Stimulated activated CD4-positive, alpha-beta T cell treated with anti-CD3 and anti-CD28 coated beads, Interleukin-4, amount 100 ng/mL, for 24 hours (primary cell): ENCODE results near the gene COX19.
"Not testable (repeated sequence)": the region's sequence is repeated elsewhere in the genome, so short reads cannot be mapped to it uniquely, and the experiment has no call there.

Source experiments
- DNase-seq: peaks from one replicate; pipeline ENCODE4 v3.0.0-alpha.2; 2020

Gene COX19

DNA sequence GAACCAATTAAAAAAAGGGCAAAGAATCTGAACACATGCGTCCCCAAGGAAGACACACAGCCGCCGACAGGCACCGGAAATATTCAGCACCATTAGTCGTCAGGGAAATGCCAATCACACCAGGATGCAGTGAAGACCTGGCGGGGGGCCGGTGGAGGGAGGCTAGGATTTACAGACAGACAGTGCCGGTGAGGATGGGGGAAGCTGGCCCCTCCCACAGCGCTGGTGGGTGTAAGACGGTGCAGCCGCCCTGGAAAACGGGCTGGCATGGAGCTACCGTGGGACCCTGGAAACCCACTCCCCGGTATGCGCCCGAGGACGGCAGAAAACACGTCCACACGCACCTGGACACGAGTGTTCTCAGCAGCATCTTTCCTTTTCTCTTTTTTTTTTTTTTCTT lies 16.1 kb downstream of the COX19 start:
- no peak for DNase-seq

DNA sequence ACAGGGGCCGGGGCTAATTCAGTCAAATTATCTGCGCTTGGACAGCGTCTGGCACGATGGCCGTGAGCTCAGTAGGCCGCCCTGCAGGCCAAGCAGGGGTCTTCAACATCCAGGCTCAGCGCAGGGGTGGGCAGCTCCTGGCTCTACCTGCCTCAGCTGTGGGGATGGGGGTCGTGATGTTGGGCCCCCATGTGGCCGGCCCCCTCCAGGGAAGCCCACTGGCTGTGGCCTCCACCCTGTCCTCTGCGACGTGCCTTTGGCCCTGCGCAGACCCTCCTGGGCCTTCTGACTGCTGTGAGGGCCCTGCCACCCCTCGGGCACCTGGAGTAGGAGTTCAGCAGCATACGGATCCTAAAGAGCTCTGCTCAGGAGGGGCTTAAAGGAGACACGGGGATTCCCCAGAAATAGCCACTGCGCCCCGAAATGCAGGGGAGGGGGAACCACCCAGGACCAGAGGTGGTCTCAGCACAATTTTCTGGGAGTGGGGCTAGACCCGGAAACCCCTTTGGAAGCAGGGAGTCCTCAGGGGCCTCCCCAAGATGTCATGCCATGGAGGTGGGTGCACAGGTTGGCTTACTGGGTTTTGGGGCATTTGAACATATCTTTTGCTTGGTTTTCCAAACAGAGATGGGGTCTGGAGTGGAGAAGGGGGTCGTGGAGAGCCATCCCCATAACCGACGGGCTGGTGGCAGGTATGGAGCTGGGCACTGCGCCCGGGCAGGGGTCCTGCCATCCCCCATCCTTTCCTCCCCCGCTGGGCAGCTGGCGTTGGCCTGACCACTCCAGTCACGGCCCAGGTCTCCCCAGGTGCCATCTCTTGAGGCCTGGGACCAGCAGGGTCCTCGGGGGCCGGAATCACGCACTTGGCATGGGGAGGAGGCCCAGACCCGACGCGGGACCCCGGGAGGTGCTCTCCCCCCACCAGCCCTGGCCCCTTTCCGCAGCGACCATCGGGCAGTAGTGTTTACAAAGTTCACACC lies 16.8 kb downstream of the COX19 start:
- DNase-seq = no peak

DNA sequence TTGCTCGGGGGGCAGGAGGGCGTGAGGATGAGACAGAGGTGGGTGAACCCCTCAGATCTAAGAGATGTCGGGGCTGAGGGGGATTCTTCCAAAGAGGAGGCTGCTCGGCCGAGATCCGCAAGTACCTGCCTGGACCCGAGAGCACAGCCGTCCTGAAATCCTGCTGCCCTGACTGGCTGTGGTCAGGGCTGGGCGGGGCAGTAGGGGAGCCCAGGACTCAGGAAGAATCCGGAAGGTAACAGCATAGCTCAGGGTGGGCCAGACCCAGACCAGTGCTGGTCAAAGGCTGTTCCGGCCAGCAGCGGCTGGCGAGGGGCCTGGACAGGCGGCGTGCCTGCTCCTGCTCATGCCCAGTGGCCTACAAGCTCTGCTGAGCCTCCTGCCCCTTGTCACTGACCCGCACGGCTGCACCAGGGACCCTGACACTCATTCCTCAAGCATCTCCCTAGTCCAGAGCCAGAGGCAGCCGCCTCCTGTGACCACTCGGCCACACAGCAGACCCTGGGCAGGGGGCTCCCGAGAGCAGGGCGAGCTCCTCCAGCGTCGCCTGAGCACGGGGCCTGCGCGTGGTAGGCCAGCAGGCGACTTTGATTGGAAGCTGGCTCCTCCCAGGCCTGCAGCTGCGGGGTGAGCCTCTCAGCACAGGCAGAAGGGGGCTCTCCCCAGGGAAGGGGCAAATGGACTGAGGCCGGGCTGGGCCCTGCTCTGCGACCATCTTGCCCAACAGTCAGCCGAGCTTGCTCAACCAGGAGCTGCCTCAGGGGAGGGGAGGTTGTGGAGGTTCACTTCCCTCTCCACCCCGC lies 17.7 kb downstream of the COX19 start:
- no peak for DNase-seq

DNA sequence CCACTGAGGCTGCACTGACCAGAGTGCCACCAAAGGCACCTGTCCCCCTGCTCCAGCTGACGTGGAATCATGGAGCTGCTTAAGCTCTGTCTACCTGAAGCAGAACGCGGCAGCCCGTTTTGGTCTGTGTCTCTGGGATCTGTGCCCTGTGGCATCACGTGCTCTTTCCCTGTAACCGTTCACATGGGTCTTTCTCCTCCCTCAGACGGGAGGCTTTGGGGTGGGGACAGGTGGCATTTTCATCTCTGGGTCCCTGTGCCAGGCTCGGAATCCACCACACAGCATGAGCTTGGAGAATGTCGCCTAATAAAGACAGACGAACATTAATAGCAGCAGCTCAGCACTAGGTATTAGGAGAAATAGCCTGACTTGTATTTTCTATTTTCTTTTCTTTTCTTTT lies 19.3 kb downstream of the COX19 start:
- no peak for DNase-seq

DNA sequence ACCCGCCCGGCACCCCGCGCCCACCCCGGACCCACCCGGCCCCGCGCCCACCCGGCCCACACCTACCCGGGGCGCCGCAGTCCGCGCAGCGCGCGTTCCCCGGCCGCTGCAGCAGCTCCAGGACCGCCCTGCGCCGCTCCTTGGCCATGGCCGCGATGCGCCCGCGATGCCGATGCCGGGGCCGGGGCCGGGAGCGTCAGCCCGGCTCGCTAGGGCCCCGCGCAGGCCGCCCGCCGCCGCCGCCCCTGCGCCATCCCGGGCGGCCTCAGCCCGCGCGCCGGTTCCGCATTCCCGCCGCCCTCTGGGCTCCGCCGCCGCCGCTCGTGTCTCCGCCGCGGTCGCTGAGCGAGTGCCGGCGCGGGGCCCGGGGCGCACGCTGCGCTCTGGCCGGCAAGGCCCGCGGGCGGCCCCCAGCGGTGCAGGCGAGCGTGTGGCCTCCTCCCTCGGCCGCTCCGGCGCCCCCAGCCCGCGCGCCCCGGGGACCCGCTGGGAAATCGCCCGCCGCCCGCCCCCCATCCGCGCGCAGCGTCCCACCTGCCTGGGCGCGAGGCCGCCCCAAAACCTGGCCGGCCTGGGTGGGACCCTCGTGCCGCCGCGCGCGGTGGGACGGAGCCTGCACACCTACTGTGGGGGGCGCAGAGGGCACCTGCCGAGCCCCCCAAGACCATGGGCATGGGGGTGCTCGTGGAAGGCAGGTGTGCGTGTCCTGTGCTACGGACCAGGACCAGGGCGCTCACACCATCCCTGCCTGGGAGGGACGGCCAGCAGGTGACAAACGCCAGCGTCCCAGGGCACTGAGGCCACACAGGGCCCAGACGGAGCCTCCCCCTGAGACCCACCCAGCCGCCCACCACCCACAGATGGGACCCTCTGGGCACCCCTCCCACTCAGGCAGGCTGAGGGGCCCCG lies 20.8 kb downstream of the COX19 start, which contains the start of gene ADAP1:
Gene ADAP1, minus strand, starts transcription at position 351 of the 909 bp plus-strand sequence. Its CDS starts 203 bp downstream, at position 148.
- peak; percentile 54 for DNase-seq

DNA sequence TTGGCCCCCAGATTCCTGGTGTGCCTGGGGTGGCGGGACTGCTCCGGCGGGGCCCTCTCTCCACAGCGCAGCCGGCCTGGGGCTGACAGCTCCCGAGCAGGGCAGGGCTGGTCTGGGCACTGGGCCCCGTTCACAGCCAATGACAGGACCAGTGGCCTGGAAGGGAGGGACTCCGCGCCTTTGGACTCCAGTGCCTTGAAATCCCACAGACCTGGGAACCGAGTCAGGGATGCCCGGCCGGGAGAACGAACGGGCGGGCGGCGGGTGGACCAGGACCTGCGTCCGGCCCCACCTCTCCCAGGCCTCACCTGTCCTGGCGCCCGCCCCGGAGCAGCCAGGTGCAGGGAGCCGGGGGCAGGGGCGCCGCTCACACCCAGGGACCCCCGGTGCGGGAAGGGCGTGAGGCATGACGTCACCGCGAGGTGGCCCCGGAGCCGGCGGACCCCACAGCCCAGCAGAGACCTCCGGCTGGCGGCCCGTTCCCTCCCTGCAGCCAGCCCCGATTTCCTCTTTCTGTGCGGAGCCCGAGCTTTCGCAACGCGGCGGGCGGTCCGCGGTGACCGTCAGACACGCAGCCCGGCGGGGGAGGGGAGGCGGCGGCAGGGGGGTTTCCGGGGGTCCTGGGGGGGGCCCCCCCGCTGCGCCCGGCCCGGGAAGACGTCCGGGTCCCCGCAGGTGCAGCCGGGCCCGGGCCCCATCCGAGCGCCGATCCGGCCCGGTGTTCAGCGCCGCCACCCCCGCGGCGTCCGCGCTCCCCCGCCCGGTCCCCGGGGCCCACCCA lies 21.6 kb downstream of the COX19 start:
- no peak for DNase-seq

DNA sequence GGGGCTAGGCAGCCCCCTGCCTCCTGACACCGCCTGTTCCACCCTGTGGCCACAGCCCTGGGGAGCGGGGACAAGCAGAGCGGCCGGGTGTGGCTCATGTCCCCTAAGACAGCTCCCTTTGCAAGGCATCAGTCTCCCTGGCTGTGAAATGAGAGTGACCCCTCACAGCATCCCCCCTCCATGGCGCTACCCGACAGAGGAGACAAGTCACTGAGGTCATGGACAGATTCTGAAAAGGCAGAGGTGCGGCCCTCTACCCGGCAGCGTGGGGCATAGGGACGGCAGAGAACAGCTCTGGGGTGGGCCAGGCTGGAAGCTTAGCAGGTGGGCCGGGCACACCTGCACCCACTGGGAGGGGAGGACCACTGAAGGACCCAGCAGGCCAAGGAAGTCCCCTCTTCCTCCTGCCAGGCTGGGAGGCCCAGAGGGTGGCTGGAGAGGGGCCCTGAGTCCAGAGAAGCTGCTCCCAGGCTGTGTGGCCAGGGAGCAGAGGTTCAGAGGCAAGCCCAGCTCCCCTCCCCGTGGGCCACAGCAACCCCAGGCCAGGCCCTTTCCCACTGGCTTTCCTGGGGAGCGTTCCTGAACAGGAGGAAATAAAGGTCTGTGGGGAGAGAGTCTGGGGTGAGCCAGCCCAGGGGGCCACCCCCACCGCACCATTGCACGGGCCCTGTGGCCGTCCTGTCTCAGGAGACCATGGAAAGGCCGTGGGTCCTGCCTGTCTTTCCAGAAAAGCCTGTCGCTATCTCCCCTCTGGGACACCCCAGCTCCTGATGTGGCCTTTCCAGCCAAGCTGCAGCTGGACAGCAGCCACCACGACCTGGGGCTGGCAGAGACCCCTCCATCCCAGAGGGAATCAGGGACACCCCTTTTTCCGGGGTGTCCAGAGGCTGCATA lies 22.6 kb downstream of the COX19 start:
- DNase-seq = no peak

DNA sequence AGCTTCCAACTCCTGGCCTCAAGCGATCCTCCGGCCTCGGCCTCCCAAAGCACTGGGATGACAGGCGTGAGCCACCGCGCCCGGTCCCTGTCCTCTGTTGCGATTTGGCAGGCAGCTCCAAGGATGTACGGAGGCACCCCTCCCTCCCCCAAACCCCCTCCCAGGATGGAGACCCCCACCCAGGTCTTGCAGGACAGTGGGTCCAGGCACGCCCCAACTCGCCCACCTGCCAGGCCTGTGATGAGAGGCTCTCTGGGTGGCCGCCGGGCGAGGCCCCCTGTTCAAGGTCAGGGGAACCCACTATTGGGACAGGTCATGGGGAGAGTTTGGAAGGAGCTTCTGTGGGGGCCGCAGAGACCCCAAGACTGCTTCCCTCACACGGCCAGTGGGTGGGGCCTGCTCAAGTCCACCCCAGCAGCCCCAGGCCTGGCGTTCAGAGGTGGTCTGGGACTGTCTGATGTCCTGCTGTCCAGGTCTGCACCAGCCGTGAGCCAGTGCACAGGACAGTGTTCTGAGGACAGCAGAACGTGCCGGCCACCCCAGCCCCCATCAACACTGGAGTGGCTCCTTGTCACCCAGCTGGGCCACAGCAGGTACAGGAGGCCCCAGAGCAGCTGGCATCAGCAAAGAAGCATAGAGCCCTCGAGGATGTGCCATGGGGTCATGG lies 23.3 kb downstream of the COX19 start:
- DNase-seq = no peak

DNA sequence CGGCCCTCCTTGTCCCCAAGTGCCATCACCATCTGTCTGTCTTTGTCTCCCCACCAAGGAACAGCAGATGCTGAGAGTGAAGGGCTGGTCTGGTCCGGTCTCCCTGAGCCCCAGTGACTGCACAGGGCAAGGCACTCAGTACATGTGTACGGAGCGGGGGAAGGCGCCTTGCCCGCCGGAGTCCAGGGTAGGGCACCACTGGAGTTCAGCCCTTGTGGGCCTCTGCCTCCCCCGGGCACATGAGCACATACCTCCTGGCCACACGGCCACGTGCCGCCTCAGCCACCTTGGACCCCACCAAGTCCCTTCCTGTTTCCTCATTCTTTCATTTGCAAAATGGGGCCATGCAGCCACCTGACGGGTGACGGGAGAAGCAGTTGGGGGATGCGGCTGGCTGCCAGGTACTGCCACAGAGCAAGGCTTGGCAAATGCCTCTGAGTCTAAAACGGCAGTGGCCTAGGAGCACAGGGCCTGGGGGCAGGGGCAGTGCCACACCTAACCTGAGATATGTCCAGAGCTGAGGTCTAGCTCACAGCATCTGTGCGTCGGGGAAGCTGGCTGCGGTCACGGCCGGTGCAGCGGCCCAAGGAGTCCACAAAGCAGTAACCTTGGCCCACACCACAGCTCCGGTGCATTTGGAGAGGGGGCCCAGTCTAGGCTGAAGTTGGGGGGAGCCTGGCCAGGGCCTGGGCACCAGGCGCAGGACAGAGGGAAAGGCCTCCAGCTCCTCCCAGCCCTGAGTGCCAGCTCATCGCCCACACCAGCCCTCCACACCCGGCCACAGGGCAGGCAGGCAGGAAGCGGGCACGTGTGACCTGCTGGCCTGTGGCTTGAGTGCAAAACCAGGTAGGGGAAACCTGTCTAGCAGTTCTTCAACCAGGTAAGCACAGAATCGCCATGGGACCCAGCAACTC lies 26.1 kb downstream of the COX19 start:
- no peak for DNase-seq

DNA sequence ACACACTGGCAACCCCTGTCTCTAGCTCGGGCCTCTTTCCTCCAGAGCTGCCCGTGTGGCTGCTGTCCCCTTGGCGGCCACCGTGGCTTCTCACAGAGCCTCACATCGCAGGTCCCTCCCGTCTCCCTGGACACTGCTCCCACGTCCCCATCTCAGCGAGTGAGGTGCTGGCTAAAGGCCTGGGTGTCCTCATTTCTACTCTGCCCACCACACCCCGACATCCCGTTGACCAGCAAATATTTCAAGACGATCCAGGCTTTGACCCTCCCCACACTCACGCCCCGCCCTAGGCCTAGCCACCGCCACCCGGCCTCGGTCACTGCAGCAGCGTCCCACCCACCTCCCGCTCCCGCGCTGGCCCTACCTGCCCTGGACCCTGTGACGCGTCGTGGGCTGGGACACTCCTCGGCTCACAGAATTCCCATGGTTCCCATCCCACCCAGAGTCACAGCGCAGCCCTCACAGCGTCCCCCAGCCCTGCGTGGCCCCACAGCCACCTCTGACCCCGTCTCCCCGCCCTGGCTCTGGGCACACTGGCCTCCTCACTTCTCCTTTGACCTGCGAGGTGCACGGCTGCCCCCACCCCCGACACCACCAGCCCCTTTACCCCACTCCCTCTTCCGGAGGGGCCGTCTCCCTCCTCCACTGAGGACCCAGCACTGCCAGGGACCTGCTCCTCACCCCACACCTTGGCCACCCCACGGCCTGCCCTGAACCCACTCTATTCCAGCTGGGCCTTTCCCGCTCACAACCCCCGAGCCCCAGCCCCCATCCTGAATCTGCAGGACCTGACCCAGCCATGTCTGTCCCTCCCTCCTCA lies 27.7 kb downstream of the COX19 start:
- no peak for DNase-seq

DNA sequence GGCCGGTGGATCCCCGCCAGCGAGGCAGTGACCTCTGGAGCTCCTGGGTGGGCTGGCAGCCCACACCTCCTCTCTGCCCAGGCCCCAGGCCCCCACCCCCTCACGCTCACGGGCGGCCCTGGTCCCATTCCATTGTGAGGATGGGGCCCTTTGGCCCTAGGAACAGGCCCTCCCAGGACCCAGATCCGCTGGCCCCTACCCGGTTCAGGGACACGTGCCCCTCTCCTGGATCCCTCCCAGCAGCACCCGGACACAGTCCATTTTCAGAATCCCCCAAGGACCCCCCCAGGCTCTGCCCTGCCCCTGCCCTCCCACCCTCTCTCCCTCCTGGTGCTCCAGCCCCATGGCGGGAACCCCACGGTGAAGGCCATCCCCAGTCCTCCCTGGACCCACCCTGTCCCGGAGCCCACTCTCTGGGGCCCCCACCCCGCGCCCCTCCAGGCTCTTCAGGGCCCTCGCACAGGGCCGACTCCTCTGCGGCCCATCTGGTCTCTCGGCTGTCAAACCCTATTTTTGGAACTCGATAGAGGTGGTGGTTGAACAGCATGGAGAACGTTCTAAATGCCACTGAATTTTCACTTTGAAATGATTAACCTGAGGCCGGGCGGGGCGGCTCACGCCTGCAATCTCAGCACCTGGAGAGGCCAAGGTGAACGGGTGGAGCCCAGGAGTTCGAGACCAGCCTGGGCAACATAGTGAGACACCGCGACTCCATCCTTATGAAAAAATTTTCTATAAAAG lies 28.9 kb downstream of the COX19 start:
- no peak for DNase-seq

DNA sequence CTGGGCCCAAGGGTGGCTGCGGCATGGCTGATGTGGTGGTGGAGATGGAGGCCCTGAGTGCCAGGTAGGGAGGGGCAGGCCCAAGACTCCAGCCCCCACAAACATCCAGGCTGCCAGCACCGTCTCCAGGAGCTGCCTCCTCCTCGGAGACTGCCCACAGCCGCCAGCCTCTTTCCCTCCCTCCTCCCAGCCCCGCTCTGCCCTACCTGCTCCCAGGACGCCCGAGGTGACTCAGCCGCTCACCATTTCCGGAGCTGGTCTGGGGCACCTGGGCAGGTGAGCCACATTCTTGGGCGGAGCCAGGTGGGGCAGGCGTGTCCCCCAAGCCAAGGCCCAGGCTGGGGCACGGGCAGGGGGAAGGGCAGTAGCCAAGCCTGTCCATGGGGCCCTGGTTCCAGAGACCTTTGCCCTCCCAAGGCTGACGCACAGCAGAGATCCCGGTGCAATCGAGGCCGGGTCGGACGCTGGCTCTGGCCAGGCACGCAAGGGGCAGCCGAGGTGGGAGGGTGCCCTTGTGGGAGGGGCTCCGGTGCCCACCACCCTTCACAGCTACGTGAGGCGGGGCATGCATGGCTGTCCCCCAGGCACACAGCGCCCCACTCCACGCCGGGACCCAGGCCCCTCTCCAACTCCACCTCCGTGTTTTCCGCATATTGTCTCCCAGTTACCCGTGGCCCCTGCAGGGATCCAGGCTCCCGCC lies 29.6 kb downstream of the COX19 start:
- no peak for DNase-seq

DNA sequence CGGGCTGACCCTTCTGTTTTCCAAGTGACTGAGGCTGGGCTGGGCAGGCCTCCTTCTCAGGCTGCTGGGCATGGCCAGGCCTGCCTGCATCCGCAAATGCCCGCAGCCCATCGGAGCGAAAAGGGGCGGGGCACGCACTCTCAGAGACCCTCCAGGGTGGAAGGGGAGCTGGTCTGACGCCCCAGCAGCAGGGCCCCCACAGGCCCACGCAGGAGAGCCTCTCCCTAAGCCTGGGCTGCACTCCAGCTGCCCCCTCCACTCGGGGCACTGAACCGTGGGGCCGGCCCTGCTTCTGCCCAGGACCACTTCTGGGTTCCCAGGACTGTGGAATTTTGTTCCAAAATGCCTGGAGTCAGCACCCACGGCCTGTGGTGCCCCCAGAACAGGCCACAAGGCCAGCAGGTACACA lies 30.2 kb downstream of the COX19 start:
- no peak for DNase-seq

DNA sequence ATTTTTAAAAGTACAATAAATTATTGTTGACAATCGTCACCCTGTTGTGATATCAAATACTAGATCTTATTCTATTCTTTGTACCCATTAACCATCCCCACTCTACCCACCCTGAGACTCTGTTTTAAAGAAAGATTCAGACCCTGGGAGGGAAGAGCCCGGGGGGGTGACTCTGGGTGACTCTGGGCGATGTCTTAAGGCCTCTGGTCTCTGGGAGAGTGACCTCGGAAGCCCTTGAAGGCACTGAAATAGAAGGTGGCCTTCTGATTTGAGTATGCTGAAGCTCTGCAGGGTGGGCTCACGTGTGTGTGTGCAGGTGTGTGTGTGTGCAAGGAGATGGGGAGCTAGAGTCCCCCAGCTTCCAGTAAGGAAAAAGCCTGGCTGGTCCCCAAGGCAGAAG lies 30.6 kb downstream of the COX19 start:
- DNase-seq = no peak

DNA sequence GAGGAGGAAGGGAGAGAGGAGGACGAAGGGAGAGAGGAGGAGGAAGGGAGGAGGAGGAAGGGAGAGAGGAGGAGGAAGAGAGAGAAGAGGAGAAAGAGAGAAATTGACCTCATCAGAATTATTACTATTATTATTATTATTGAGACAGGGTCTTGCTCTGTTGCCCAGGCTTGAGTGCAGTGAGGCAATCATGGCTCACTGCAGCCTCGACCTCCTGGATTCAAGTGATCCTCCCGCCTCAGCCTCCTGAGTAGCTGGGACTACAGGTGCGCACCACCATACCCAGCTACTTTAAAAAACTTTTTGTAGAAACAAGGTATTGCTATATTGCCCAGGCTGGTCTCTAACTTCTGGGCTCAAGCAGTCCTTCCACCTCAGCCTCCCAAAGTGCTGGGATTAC lies 31.6 kb downstream of the COX19 start:
- not testable (repeated sequence) for DNase-seq

DNA sequence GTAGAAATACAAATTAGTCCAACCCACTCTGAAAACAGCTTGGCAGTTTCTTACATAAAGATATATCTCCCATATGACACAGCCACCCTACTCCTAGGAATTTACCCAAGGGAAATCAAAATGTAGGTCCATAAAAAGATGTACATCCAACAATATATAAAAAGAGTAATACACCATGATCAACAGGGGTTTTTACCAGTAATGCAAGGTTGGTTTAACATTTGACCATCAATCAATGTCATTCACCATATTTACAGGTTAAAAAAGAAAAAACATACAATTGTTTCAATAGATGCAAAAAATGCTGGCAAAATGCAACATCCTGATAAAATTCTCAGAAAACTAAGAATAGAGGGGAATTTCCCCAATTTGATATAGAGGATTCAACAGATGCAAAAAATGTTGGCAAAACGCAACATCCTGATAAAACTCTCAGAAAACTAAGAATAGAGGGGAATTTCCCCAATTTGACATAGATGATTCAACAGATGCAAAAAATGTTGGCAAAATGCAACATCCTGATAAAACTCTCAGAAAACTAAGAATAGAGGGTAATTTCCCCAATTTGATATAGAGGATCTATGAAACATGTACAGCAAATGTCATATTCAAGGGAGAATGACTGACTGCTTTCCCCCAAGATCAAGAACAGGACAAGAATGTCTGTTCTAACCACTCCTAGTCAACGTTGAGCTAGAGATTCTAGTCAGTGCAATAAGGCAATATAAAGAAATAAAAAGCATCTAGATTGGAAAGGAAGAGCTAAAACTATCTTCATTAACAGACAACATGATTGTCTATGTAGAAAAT lies 34.5 kb downstream of the COX19 start:
- DNase-seq = no peak
